SU-DHL-6 (cell line): Measurements from ENCODE around the gene MUC5B.

Experiments used
- H2AFZ ChIP-seq: fragments of 200-600 bp; sonication (generic); 2 replicates; pipeline ENCODE4 v1.6.1; 2014; ENCODE audit warnings: low read depth, mild to moderate bottlenecking, moderate library complexity, mixed read lengths, antibody characterized with exemption, low read length; ENCODE audit not compliant: severe bottlenecking
- H3F3A ChIP-seq: fragments of 200-600 bp; shearing (Covaris generic); 2 replicates; pipeline ENCODE4 v1.6.0; 2016; ENCODE audit warnings: antibody characterized with exemption, mild to moderate bottlenecking; ENCODE audit not compliant: insufficient read depth
- H3K27ac ChIP-seq: fragments of 200-600 bp; sonication (generic); 2 replicates; pipeline ENCODE4 v1.5.1; 2016; ENCODE audit warnings: low read depth, mild to moderate bottlenecking, low read length, moderate library complexity, mixed read lengths
- H3K27me3 ChIP-seq: fragments of 200-600 bp; sonication (generic), shearing (Covaris generic); 2 replicates; pipeline ENCODE4 v1.6.0; 2014; ENCODE audit warnings: mild to moderate bottlenecking, low read length
- H3K36me3 ChIP-seq: fragments of 200-600 bp; sonication (generic); 2 replicates; pipeline ENCODE4 v1.6.1; 2014; ENCODE audit warnings: mild to moderate bottlenecking, low read length, mixed read lengths
- H3K4me2 ChIP-seq: fragments of 300-600, 200-600 bp; shearing (Covaris generic), sonication (generic); 2 replicates; pipeline ENCODE4 v1.6.0; 2014; ENCODE audit warnings: low read length, low read depth, mild to moderate bottlenecking; ENCODE audit not compliant: poor library complexity, severe bottlenecking
- H3K4me3 ChIP-seq: fragments of 200-600 bp; sonication (generic); 2 replicates; pipeline ENCODE4 v1.5.1; 2014; ENCODE audit warnings: antibody characterized with exemption, low read length, mild to moderate bottlenecking, mixed read lengths; ENCODE audit not compliant: insufficient read depth, poor library complexity, severe bottlenecking
- H3K79me2 ChIP-seq: fragments of 200-600 bp; sonication (generic); 2 replicates; pipeline ENCODE4 v1.6.1; 2014; ENCODE audit warnings: mild to moderate bottlenecking, low read length, moderate library complexity; ENCODE audit not compliant: insufficient read depth
- H3K9ac ChIP-seq: fragments of 200-600 bp; sonication (generic); 2 replicates; pipeline ENCODE4 v1.7.0; 2014; ENCODE audit warnings: mild to moderate bottlenecking, low read length
- H3K9me2 ChIP-seq: fragments of 200-600 bp; sonication (generic); replicated peaks from 2 replicates; pipeline ENCODE4 v1.6.1; 2014; ENCODE audit warnings: low read length; ENCODE audit not compliant: insufficient read depth
- H3K9me3 ChIP-seq: fragments of 200-600 bp; sonication (generic); 2 replicates; pipeline ENCODE4 v1.6.1; 2014; ENCODE audit warnings: low read length, mixed read lengths; ENCODE audit not compliant: insufficient read depth
- H4K20me1 ChIP-seq: fragments of 200-600 bp; sonication (generic); 2 replicates; pipeline ENCODE4 v1.6.1; 2014; ENCODE audit warnings: low read depth, mild to moderate bottlenecking, antibody characterized with exemption, low read length, moderate library complexity, mixed read lengths
- CTCF ChIP-seq: fragments of 200-600 bp; sonication (generic); IDR thresholded peaks from one replicate; pipeline ENCODE4 v1.5.1; 2017; ENCODE audit warnings: antibody characterized with exemption, mild to moderate bottlenecking, low read length, moderate library complexity; ENCODE audit not compliant: insufficient read depth, poor library complexity, severe bottlenecking
- EZH2phosphoT487 ChIP-seq: fragments of 200-600 bp; sonication (generic), shearing (Covaris generic); conservative IDR thresholded peaks from 2 replicates; pipeline ENCODE4 v1.6.1; 2018; ENCODE audit warnings: mild to moderate bottlenecking, antibody characterized with exemption, low read length, moderate library complexity, mixed read lengths

The MUC5B gene

GRCh38 chr11:1179641-1180040 lies 43.2 kb upstream of the MUC5B start:
- no peak for TF ChIP-seq EZH2phosphoT487
- TF ChIP-seq CTCF, result no peak
- H3K36me3 ChIP-seq, result no peaks in the 10 kb centered on the region
- H2AFZ ChIP-seq, result no peak overlapping the region
- no peaks in the 10 kb centered on the region for H3K9me3 ChIP-seq
- no peaks in the 10 kb centered on the region for H3F3A ChIP-seq
- H3K4me3 ChIP-seq, result no peak overlapping the region
- no peaks in the 10 kb centered on the region for H4K20me1 ChIP-seq
- no peak overlapping the region for H3K9ac ChIP-seq
- H3K4me2 ChIP-seq, result no peak overlapping the region
- H3K27ac ChIP-seq, result no peak overlapping the region
- no peaks in the 10 kb centered on the region for H3K79me2 ChIP-seq
- H3K27me3 ChIP-seq, result no peaks in the 10 kb centered on the region
- no peaks in the 10 kb centered on the region for H3K9me2 ChIP-seq

- H3K9ac ChIP-seq, result no peak overlapping the region
- H4K20me1 ChIP-seq, result no peaks in the 10 kb centered on the region
- H3K27me3 ChIP-seq, result no peaks in the 10 kb centered on the region
- H3K36me3 ChIP-seq, result no peaks in the 10 kb centered on the region
- no peak overlapping the region for H3K4me3 ChIP-seq
- TF ChIP-seq EZH2phosphoT487 (no peak), CTCF (no peak)
- H3K9me2 ChIP-seq, result no peaks in the 10 kb centered on the region
- no peak overlapping the region for H3K4me2 ChIP-seq
- no peaks in the 10 kb centered on the region for H3K79me2 ChIP-seq
- no peaks in the 10 kb centered on the region for H3F3A ChIP-seq
- H3K27ac ChIP-seq, result no peak overlapping the region
- H2AFZ ChIP-seq, result no peak overlapping the region
- peaks cover 2% of the 10 kb centered on the region; the same call in 1 of the 2 replicates for H3K9me3 ChIP-seq
Observed at GRCh38 chr11:1180171-1180570, 42.7 kb upstream of the MUC5B start.

- TF ChIP-seq EZH2phosphoT487, result no peak
- TF ChIP-seq CTCF, result no peak
- Histone ChIP-seq H3K4me2 (no peak overlapping the region), H3K4me3 (no peak overlapping the region), H3K27ac (no peak overlapping the region), H3K9ac (no peak overlapping the region), H4K20me1 (no peaks in the 10 kb centered on the region), H2AFZ (no peak overlapping the region), H3F3A (no peaks in the 10 kb centered on the region), H3K27me3 (no peaks in the 10 kb centered on the region), H3K9me2 (no peaks in the 10 kb centered on the region), H3K9me3 (peaks cover 8% of the 10 kb centered on the region; the same call in 1 of the 2 replicates), H3K36me3 (no peaks in the 10 kb centered on the region), H3K79me2 (no peaks in the 10 kb centered on the region)
Observed at GRCh38 chr11:1180947-1181391, 41.9 kb upstream of the MUC5B start.
